Pancreas (tissue), 10 donors: ENCODE results near the gene TSPOAP1. TPM values are rescaled to one million over a fixed set of nuclear protein-coding genes. Genes with fewer than 3 reads are reported as not detected.

Source experiments
- ATAC-seq, 4 donors: fragments of 200-7000 bp; cut with Tn5 transposase; one replicate each; pipeline versions ENCODE4 v1.8.0 to v1.9.1; 2020; ENCODE audit warnings: mild to moderate bottlenecking in 4 of 4, moderate library complexity in 4 of 4
- DNase-seq, 6 donors: peaks; one replicate each; pipeline ENCODE4 v3.0.0-alpha.2; 2020
- FAIRE-seq: peaks from 2 replicates; lab custom pipeline; 2012; peaks lifted over from hg19 to GRCh38; lab: Jason Lieb, UNC
- H3K27ac ChIP-seq, 4 donors: fragments of 200-600 bp; sonication (generic); 1 replicate in 3 of 4; 2 replicates in 1 of 4; pipeline versions ENCODE4 v1.5.0 to v1.8.0; 2020
- H3K27me3 ChIP-seq, 4 donors: fragments of 200-600 bp; one replicate each; pipeline ENCODE4 v1.8.0; 2021
- H3K36me3 ChIP-seq, 3 donors: fragments of 200-600 bp; sonication (generic) in 1 of 3; one replicate each; pipeline versions ENCODE4 v1.5.0 to v1.8.0; 2020 to 2021
- H3K4me1 ChIP-seq, 3 donors: fragments of 200-600 bp; one replicate each; pipeline ENCODE4 v1.8.0; 2021
- H3K4me3 ChIP-seq, 4 donors: fragments of 200-600 bp; sonication (generic) in 2 of 4; one replicate each; pipeline versions ENCODE4 v1.5.0 to v1.8.0; 2020 to 2021
- H3K9me3 ChIP-seq, 4 donors: fragments of 200-600 bp; one replicate each; pipeline ENCODE4 v1.8.0; 2021
- WGBS, 2 donors: extraction: QIAGEN DNeasy Blood & Tissue Kit; methylation state at CpG; one replicate each; pipeline ENCODE4 v1.1.7; 2013; 5-methylcytosine and 5-hydroxymethylcytosine counted together
- intact Hi-C, 3 donors: fragments of 100-400 bp; cut with DNase I; formaldehyde crosslinking; loops; one replicate each; pipeline versions ENCODE4 v1.11.1 to v1.14.2; 2022
- polyA plus RNA-seq, 2 donors: library from polyadenylated mRNA; stranded (reverse); fragments of 200-250 nt; gene quantifications; one replicate each; pipeline ENCODE4 v1.2.3, GENCODE V29; 2013
- total RNA-seq, 6 donors: library from RNA; stranded (reverse); fragmentation: NEBNext Ultra II Directional in 4 of 6; extraction: Animal tissue kit (Norgen Biotek cat#: 25700) in 4 of 6; gene quantifications; one replicate each; pipeline versions ENCODE4 v1.2.1 to v1.2.4, GENCODE V29; 2021 to 2023
- TF ChIP-seq, protein P1 (sequence below), 4 donors: fragments of 200-600 bp; sonication (generic) in 3 of 4; IDR thresholded peaks; one replicate each; pipeline versions ENCODE4 v1.5.0 to v1.8.0; 2021; ENCODE audit warnings: antibody characterized with exemption in 4 of 4
- donor health status: healthy with polysubstance abuse.
- donor health status: DM: no; HTN: no; CAD: no; lungs with moderate emphysema.
- donor health status: DM: no; HTN: no; CAD: no.
- donor health status: control.
- donor health status: control.
- donor health status: Bipolar disorder and iron deficiency.
- donor health status: DM: yes; HTN: yes; CAD: no.
- donor health status: DM: no; HTN: no; CAD: no.
- donor health status: DM: no; HTN: no; CAD: no.
- donor health status: DM: yes; HTN: yes; CAD: no.

TSPOAP1 gene
- total and polyA plus RNA-seq, 8 donors, result 7.0 to 90.2 (median 14.8) TPM

DNA sequence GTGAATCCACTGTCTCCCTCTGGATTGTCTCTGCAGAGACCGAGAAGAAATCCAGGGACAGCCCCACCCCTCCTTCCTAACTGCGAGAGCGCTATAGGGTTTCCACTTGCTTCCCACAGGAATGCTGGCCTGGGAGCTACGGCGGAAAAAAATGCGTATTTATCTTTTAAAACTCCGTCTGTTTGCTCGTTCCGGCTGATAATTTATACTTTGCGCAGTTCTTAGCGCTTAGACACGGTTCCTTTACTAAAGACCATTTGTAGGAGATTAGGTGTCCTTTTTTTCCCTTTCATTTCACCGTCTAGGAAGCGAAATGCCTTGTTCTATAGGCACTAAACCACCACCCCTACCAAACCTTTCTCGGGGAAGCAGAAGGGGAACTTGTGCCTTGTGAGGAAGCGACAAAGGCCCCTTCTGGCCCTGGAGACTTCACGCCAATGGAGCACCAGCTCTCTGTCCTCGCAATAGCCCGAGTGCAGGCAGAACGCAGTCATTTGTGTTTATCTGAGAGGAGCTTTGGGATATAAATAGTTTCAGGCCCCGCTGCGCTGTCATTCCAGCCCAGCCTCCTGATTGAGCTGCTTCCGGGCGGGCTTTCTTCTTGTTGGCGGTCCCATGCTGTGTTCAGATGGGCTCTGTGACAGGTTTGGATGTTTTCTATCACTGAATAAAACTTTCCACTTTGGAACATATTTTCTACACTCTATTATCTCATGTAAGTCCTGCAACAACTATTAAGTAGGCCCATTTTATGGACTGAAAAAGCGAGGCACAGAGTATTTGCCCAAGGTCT, 24.2 kb upstream of the TSPOAP1 start:
- TF ChIP-seq, protein P1, sequence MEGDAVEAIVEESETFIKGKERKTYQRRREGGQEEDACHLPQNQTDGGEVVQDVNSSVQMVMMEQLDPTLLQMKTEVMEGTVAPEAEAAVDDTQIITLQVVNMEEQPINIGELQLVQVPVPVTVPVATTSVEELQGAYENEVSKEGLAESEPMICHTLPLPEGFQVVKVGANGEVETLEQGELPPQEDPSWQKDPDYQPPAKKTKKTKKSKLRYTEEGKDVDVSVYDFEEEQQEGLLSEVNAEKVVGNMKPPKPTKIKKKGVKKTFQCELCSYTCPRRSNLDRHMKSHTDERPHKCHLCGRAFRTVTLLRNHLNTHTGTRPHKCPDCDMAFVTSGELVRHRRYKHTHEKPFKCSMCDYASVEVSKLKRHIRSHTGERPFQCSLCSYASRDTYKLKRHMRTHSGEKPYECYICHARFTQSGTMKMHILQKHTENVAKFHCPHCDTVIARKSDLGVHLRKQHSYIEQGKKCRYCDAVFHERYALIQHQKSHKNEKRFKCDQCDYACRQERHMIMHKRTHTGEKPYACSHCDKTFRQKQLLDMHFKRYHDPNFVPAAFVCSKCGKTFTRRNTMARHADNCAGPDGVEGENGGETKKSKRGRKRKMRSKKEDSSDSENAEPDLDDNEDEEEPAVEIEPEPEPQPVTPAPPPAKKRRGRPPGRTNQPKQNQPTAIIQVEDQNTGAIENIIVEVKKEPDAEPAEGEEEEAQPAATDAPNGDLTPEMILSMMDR (IDR thresholded peaks at IDR 0.05), result no peak
- peaks cover 6 to 10% (median 6%) of the 10 kb centered on the region in 3 donors for H3K4me1 ChIP-seq
- no peaks in the 10 kb centered on the region for H3K27me3 ChIP-seq
- DNase-seq (peak in 1 of 6 donors; percentile 27), FAIRE-seq (no peak), ATAC-seq (peak; percentile 35 to 58 (median 48))
- 3 to 6% methylated on average over 26 of the region's 26 CpGs for whole genome bisulfite sequencing, 2 donors
- H3K9me3 ChIP-seq, result no peaks in the 10 kb centered on the region
- intact Hi-C loops, result loop anchor here in 2 of 3 donors (10.0 kb wide), 1 partner anchor 62 kb away; the partner anchor contains the start of gene RNF43 (in 2 of the 2)
- H3K36me3 ChIP-seq, result peaks cover 0 to 27% (median 12%) of the 10 kb centered on the region in 3 donors
- H3K4me3 ChIP-seq, result peak overlapping the region; percentile 45 to 96 (median 74)
- peak overlapping the region; percentile 72 to 91 (median 82) for H3K27ac ChIP-seq

DNA sequence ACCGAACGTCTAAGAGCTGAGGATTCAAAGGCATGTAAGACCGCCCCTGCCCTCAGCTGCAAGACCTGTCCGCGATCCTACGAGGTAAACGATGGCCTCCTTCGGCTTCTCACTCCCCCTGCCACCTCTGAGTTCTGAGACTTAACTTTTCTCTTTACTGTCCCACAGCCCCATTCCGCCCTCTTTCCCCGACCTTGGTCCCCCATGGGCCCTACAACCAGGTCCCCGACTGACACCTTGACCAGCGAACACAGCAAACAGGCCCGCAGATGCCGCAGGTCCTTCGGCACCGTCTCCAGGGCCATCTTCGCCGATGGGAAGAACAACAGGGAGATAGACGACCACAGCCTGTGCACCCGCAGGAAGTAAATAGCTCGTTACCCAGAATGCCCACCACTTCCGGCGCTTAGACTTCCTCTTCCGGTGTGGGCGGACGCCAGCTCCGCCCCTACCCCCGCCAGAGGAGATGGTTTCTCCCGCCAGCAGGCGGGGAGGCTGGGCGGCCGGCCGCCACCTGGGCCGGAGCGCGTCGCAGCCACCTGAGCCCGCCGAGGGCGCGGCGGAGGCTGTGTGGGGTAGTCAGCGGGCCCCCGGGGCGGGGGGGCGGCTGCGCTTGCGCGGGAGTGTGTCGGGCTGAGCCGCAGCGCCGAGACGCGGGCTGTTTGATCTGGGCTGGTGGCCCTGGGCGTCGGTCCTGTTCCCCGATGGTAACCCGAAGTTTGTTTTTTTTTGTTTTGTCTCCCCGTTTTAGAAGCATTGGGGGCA, 23.4 kb upstream of the TSPOAP1 start, which contains the start of gene SUPT4H1:
TSS of gene SUPT4H1 (minus strand) at position 371 of the 765 bp plus-strand sequence. CDS start at position 305, 66 bp downstream.
- peaks cover 6 to 10% (median 6%) of the 10 kb centered on the region in 3 donors for H3K4me1 ChIP-seq
- no peak for FAIRE-seq
- no peaks in the 10 kb centered on the region for H3K27me3 ChIP-seq
- TF ChIP-seq, protein P1 (IDR thresholded peaks at IDR 0.05), result no peak
- H3K27ac ChIP-seq, result peak within 1 kb of the TSS; percentile 72 to 91 (median 82)
- H3K4me3 ChIP-seq, result peak within 1 kb of the TSS; percentile 45 to 96 (median 74)
- no peaks in the 10 kb centered on the region for H3K9me3 ChIP-seq
- peak; percentile 89 to 97 (median 95) for DNase-seq
- intact Hi-C loops, result loop anchor here in 2 of 3 donors (10.0 kb wide), 1 partner anchor 63 kb away; the partner anchor contains the start of gene RNF43 (in 2 of the 2)
- peak; percentile 96 to 99 (median 98) for ATAC-seq
- 0% methylated on average over 49 to 60 of the region's 60 CpGs for WGBS, 2 donors
- H3K36me3 ChIP-seq, result peaks cover 0 to 27% (median 12%) of the 10 kb centered on the region in 3 donors

DNA sequence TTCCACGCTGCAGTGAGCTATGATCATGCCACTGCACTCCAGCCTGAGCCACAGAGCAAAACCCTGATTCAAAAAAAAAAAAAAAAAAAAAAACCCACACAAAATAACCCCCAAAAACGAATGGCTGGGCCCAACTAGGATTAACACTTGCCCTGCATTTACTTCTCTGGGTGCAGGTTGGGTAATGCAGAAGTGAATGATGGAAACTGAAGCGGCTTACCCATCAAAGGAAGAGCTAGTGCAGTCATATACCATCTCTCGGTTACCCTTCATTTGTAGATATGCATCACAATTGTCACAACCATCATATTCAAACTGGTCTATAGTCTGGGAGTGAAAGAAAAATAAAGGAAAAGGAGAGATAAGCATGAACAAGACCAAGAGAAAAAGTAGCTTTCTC, 22.6 kb upstream of the TSPOAP1 start:
- H3K4me3 ChIP-seq, result peak overlapping the region; percentile 45 to 96 (median 74)
- H3K36me3 ChIP-seq, result peaks cover 3 to 30% (median 19%) of the 10 kb centered on the region in 3 donors
- no peak overlapping the region for H3K27ac ChIP-seq
- ATAC-seq (no peak), DNase-seq (peak in 1 of 6 donors; percentile 0), FAIRE-seq (no peak)
- H3K4me1 ChIP-seq, result peaks cover 6 to 10% (median 6%) of the 10 kb centered on the region in 3 donors
- H3K9me3 ChIP-seq, result no peaks in the 10 kb centered on the region
- TF ChIP-seq, protein P1 (IDR thresholded peaks at IDR 0.05), result no peak
- H3K27me3 ChIP-seq, result no peaks in the 10 kb centered on the region
- intact Hi-C loops, result loop anchor here in 2 of 3 donors (10.0 kb wide), 1 partner anchor 64 kb away; the partner anchor contains the start of gene RNF43 (in 2 of the 2)
- WGBS, 2 donors, result 43 to 55% methylated on average over 4 of the region's 4 CpGs

DNA sequence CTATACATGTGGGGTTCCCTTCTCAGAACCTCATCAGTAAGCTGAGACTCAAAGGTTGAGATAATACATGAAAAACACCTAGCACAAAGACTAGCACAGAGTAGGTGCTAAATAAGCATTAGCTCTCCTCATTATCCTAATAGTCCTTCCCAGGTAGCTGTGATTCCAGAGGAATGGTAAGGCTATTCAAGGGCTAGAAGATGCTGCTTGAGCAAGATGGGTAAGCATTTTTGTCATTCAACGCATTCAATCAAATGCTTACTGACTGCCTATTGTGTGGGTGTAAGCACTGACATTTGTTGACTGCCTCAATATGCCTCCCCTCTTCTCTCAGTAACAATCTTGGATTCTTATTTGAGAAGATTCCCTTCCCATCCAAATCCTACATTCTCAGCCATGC, 19.4 kb upstream of the TSPOAP1 start:
- intact Hi-C loops, result no loop called here
- H3K9me3 ChIP-seq, result no peaks in the 10 kb centered on the region
- H3K4me3 ChIP-seq, result no peak overlapping the region
- ATAC-seq, result no peak
- H3K27me3 ChIP-seq, result no peaks in the 10 kb centered on the region
- peaks cover 6 to 9% (median 6%) of the 10 kb centered on the region in 3 donors for H3K4me1 ChIP-seq
- no peak for FAIRE-seq
- TF ChIP-seq, protein P1 (IDR thresholded peaks at IDR 0.05), result no peak
- H3K27ac ChIP-seq, result no peak overlapping the region
- 93 to 100% methylated on average over 1 of the region's 1 CpG for WGBS, 2 donors
- DNase-seq, result no peak
- peaks cover 6 to 46% (median 33%) of the 10 kb centered on the region in 3 donors for H3K36me3 ChIP-seq
